HG03520 (cell line): Measurements from ENCODE around the gene FABP7.

Source experiments
- ATAC-seq: cut with Tn5 transposase; IDR thresholded peaks from one replicate; pipeline ENCODE4 v1.9.1; 2021; ENCODE audit warnings: mild to moderate bottlenecking, moderate library complexity; ENCODE audit not compliant: unreplicated experiment

The FABP7 gene

GRCh38 chr6:122833021-122833491 lies 53.5 kb downstream of the FABP7 start:
- no peak for ATAC-seq
